HG03175 (cell line): ENCODE data around the gene MIA2.
"Not testable (repeated sequence)": the region's sequence is repeated elsewhere in the genome, so short reads cannot be mapped to it uniquely, and the experiment has no call there.

ENCODE experiments used
- ATAC-seq: cut with Tn5 transposase; IDR thresholded peaks from one replicate; pipeline ENCODE4 v1.9.1; 2021; ENCODE audit warnings: mild to moderate bottlenecking, moderate library complexity; ENCODE audit not compliant: unreplicated experiment

Gene MIA2

DNA sequence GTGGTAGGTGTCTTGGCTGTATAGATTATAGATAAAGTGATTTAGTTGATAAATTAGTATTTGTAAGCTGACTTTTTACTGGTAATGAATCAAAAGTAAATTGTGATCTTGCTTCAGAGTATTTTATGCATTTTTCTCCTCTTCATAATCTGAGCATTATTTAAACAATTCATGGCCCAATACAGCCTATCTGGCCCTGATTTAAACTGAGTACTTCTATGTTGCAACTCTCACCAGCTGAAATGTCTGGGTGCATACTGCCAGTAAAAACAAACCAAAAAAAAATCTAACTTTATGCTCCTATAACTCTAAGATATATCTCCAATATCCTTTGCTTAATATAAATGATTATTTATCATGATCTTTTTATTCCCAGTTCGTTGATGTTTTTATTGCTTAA lies 86.6 kb downstream of the MIA2 start:
- no peak for ATAC-seq

DNA sequence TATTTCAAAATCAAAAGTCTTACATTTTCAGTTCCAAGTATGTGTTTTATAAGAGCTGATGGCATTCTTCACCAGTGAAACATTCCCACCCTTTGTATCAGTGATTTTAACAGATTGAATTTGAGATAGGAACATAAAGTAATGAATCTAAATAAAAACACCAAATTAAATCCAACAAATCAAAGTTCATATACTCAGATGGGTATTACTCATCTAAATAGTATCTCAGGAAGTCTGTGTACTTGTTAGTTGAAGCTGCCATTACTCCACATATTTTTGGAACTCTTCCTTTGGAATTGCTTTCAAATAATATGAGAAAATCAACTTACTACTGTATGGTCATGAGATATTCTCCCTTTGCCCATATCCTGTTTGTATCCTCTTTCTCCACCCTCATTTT lies 89.1 kb downstream of the MIA2 start:
- no peak for ATAC-seq

DNA sequence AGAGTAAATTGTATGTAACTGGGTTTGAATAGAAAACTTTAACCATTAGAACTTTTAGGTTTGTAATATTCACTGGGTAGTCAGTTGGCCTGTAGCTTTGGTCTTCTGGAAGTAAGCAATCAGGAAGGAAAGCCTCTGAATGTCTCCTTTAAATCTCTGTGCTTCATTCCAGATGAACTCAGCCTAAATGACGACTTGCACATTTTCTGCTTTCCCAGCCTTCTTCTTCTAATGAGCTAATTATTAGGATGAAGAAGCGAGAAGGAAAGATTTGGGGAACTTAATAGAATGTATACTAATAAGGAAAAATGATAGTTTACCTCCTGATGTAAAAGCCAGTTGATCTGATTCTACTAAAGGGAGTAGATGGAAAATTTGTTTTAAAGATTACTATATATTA lies 90.4 kb downstream of the MIA2 start:
- ATAC-seq: no peak

DNA sequence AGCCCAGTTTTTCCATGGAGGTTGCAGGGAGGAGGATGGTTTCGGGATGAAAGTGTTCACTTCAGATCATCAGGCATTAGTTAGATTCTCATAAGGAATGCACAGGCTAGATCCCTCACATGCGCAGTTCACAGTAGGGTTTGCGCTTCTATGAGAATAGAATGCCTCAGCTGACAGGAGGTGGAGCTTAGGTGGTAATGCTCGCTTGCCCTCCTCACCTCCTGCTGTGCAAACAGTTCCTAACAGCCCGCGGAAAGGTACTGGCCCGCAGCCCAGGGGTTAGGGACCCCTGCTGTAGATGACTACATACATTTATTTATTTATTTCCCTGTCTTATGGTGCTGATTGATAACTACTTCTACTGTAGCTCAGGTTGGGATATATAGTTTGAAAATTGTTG lies 105.3 kb downstream of the MIA2 start:
- ATAC-seq: no peak

DNA sequence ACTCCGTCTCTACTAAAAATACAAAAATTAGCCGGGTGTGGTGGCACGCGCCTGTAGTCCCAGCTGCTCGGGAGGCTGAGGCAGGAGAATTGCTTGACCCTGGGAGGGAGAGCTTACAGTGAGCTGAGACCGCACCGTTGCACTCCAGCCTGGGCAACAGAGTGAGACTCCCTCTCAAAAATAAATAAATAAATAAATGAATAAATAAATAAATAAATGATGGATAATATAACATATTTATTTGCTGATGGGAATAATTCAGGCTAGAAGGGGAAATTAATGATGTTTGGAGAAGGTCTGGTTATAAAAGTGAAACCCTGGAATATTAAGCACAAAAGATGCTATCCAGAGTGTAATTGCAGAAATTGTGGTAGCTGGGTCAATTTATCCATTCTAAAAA lies 107.4 kb downstream of the MIA2 start:
- ATAC-seq: not testable (repeated sequence)

DNA sequence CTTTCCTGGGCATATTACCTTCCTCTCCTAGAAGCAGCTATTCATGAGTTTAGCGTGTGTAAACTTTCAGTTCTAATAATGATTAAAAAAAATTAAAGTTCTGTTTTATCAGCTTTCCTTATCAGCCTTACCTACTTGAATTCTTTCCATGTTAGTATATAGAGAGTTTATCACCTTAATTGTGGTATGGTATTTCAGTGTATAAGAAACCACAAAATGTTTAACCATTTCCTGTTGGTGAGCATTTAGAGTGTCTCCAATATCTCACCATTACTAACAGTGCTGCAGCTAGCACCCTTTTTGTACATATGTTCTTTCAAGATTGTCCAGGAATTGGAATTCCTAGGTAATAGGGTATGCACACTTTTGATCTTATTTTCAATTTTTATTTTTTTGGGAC lies 109.1 kb downstream of the MIA2 start:
- no peak for ATAC-seq

DNA sequence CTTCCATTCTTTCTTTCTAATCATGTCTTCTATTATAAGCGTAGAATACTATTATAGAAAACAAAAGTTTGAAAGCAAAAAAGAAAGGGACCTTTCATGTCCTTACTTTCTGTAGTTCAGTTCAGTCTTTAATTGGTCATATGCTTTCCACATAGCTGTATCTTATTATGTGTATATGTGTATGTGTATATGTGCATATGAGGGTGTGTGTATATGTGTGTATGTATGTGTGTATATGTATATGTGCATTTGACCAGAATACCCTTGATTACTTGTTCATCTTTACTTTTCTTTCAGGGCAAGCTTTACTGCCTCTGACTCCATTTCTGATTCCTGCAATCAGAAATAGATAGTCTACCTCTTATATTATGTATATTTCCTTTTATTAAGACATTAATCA lies 109.9 kb downstream of the MIA2 start:
- no peak for ATAC-seq

DNA sequence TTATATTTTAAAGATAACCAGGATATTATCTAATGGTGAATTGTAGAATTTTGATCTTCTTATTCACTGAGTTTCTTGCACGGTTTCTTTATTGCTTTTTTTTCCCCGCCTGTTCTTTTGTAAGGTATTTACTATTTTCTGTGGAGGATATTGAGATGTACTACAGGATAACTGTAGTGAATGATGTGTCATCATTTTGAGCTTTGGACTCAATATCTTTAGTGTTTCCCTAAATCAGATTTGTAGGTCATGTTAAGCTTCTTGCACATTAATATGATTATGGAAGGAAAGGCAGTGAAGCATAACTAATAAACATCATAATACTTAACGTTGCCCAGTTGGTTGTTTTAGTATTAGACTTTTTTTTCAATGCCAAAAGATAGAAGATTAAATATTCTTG lies 117.2 kb downstream of the MIA2 start:
- ATAC-seq: no peak

DNA sequence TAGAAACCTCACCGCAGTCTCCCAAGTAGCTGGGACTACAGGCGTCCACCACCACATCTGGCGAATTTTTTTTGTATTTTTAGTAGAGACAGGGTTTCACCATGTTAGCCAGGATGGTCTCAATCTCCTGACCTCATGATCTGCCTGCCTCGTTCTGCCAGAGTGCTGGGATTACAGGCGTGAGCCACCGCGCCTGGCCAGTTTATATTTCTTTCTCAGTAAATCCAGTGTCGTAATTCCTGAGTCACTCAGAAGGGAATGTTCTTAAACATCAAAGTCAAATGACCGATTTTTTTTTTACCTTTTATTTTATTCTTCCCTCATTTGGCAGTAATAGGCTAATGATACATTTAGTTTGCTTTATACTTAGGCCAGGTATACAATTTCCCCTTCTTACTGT lies 118.0 kb downstream of the MIA2 start:
- no peak for ATAC-seq

DNA sequence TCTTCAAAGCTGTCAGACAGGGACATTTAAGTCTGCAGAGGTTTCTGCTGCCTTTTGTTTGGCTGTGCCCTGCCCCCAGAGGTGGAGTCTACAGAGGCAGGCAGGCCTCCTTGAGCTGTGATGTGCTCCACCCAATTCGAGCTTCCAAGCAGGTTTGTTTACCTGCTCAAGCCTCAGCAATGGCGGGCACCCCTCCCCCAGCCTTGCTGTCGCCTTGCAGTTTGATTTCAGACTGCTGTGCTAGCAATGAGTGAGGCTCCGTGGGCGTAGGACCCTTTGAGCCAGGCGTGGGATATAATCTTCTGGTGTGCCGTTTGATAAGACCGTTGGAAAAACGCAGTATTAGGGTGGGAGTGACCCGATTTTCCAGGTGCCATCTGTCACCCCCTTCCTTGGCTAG lies 125.4 kb downstream of the MIA2 start:
- not testable (repeated sequence) for ATAC-seq

DNA sequence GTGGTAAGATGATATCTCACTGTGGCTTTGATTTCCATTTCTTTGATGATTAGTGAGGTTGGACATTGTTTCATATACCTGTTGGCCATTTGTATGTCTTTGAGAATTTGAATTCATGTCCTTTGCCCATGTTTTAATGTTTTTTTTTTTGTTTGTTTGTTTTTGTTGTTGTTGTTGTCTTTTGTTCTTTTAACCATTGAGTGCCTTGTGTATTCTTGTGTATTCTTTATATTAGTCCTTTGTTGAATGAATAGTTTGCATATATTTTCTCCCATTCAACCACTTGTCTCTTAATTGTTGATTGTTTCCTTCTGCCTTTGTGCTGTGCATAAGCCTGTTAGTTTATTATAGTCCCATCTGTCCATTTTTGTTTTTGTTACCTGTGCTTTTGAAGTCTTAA lies 126.6 kb downstream of the MIA2 start:
- no peak for ATAC-seq

DNA sequence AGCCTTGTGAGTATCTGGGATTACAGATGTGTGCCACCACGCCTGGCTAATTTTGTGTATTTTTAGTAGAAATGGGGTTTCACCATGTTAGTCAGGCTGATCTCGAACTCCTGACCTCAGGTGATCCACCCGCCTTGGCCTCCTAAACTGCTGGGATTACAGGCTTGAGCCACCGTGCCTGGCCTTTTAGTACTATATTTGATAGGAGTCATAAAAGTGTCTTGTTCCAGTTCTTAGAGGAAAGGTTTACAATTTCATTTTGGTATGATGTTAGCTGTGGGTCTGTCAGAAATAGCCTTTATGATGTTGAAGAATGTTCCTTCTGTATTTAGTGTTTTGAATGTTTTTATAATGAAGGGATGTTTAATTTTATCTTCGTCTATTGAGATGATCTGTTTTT lies 127.8 kb downstream of the MIA2 start:
- not testable (repeated sequence) for ATAC-seq

DNA sequence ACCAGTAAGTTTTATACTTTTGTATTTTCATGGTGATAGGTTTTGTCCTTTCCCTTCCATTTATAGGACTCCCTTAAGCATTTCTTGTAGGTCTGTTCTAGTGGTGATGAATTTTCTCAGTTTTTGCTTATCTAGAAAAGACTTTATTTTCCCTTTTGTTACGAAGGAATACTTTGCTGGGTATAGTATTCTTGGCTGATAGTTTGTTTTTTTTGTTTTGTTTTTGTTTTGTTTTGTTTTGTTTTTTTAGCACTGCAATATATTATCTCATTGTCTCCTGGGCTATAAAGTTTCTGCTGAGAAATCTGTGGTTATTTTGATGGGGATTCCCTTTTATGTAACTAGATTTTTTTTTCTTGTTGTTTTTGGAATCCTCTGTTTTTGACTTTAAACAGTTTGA lies 130.8 kb downstream of the MIA2 start:
- no peak for ATAC-seq

DNA sequence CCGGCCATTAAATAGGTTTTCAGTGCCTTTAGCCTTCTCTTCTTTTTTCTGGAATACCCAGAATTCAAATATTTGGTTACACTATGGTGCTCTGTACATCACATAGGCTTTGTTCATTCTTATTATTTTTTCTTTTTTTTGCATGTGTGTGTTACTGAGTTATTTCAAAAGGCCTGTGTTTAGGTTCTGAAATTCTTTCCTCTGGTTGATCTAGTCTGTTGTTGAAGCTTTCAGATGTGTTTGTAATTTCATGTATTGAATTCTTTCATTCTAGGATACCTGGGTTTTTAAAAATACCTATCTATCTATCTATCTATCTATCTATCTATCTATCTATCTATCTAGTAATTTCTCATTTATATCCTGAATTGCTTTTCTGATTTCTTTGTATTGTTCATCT lies 131.6 kb downstream of the MIA2 start:
- no peak for ATAC-seq

DNA sequence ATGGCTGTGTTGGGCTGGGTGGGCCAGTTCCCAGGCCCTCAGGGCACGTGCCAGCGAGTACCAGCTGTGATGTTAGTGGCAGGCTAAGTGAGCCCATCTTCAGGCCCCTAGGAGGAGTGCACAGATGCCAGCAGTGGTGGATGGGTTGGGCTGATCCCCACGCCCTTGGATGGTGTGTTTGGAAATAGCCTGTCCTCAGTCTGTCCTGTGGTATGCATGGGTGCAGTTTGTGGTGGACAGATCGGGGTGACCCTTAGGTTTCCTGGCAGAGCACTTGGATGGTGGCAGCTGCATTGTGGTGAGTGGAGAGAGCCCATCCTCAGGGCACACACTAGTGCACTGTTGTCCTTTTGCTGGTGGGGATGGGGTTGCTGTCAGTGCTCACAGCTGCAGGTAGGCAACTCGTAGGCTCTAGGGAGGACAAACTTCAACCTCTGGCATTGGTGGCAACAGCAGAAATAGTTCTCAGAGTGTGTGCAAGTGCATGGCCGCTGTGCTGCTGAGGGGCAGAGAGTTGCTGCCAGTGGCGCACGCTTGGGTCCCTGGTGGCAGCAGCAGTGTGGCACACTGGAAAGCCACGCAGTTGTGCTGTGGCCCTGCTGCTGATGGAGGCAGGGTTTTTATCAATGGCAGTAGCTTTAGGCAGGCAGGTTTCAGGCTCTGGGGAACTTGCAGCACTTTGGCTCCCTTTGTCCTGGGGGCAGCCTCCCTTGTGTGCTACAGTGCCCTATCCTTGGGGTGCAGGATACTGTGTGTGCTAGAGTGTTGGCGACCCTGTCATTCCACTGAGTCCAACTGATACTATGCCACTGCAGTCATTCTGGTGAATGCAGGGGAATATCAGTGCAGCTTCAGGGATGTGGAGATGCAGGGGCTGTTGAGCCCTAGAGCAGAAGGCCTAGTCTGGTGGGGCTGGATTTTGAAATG lies 133.0 kb downstream of the MIA2 start:
- ATAC-seq: no peak

DNA sequence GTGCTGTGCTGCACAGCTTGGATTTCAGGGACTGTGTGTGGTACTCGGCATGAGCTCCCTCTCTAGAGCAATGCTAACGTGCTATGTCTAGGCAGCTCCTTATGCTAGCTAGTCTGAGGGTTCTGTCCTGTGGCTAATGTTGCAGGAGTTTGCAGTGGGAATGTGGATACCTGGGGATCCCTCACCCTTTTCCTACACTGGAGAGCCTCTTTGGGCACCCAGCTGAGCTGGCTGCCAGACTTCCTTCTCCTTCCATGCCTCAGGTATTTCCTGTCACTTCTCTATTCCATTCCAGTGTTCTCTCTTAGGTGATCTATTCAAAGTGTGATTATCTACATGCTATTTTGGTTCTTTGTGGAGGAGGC lies 133.7 kb downstream of the MIA2 start:
- ATAC-seq: no peak

DNA sequence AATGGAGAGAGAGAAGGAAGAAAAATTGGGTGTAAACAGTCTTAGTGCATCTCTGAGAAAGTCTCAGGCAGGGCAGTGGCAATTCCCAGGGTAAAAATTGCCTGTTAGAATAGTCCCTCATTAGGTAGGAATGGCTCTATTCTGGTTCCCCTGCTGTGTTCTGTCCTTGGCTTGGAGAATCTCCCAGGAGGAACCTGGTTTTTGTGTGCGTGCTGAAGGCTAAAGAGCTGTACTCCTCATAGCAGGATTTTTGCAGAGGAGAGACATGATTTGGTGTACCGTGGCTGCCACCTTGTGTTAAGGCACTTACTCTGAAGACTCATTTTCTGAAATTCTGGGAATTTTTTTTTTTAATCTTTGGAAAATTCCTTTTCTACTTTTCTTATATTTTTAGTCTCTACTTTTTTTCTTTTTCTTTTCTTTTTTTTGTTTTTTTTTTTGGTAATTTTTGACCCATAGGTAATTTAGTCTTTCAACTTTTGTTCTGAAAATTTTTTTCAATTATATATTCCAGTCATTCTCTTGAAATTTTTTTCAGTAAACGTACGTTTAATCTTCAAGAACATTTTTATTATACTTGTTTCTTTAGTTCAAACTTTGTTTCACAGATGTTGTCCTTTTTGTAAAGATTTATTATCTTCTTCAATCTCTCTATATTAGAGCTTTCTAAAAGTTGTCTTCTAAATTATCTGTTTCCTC lies 134.7 kb downstream of the MIA2 start:
- ATAC-seq: no peak

DNA sequence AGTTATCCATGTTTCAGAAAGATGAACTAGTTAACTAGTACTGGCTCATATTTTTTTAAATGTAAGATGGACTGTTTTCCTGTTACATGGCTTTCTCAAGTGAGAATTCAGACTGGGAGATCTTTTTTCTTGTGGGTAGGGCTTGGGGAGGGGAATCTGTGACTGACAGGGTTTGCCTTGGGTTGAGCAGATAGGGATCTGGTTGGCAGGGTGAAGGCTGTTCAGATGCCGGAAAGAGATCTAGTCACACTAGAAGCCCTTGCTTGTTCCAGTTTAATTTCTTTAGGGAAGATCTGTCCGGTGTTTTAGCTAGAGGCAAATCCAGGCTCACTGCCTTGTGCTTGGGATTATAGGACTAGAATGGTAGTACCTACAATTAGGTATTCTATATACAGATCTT lies 135.3 kb downstream of the MIA2 start:
- no peak for ATAC-seq

DNA sequence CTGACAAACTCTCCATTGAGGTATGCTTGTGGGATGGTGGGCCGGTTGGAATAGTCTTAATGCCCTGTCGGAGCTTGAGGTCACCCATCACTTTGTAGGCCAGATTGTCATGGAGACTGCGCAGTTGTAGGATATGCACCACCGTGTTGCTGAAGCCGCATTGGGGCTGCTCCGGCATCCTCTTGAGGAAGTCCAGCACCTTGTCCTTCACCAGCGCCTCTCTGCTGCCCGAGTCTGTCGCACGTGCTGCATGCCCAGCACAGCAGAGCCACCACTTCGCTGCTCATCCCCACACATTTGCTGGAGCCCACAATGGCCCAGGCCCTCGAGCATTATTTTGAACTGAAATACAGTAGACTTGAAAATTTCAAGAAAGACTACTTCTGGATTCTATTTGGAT lies 136.7 kb downstream of the MIA2 start:
- no peak for ATAC-seq

DNA sequence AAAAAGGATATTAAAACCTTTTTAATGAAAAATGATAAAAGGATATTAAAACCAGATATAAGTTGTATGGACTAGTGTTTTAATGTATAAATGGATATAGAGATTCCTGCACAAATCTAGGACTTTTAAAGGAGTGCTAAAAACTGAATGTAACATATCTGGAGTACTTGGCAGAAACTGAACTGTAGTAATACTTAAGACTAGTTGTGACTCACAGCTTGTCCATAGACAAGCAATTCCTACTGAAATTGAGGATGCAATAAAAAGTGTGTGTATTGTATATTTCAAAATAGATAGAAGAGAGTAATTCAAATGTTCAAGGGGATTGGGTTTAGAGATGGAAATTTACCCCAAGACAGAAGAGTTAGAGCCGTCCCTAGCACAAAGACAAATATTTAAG lies 138.9 kb downstream of the MIA2 start:
- ATAC-seq: no peak

DNA sequence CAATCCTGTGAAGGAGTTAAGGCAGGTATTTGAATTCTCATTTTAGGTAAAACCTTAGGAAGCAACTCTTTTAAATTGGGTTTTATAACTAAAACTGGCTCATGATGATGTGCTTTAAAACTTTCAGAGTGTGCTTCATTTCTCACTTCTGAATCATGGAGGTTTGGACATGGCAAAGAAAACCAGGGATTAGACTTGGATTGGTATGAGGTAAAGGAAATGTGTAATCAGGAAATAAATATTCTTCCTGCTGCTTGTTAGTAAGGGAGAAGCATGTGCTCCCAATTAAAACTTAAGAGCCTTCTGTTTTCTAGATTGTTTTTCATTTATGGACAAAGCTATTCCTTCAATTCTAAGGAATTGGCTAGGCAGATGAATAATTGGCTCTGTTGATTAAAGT lies 141.1 kb downstream of the MIA2 start:
- ATAC-seq: no peak

DNA sequence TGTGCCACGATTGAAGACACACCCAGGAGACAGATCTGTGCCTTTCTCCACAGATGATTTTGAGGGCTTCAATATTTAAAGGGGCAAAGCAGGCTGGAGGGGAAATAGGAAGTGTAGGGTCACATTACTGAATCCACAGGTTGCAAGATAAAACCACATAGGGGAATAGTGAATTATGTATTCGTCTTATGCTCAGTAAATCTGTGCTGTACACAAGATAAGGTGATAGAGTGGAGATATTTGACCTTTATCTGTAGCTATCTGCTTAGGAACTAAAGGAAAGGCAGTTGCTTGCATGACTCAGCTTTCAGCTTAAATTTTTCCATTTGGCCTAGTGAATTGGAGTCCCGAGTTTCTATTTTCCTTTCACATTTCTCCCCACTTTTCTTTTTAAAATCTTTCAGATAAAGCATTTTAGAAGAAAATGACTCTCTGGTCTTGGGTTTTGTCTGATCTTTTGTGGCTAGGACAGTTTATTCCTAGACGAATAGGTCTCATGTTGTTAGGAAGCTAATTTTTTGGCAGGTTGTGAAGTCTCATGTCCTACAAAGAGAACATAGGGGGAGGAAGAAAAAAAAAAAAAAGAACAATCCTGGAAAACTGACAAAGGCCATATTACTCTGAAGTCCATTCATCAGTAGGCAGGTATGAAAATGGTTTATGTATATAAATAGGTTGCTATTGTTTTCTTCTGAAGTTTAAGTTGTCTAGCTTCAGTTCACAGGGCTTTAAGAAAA lies 143.1 kb downstream of the MIA2 start:
- no peak for ATAC-seq
